Caco-2 (cell line): ENCODE data around the gene UBE2E2. TPM values are rescaled to one million over a fixed set of nuclear protein-coding genes. Genes with fewer than 3 reads are reported as not detected.

Experiments used
- BruUV-seq: library from RNA; stranded (reverse); fragments of 400-500 nt; replicated peaks from 2 replicates; lab custom pipeline; 2021; lab: Mats Ljungman, UMichigan
- CTCF ChIA-PET: fragments of 300-600 bp; sonication (Branson Sonifier 250); formaldehyde crosslinking; loops from one replicate; lab custom pipeline; 2022; ENCODE audit warnings: antibody characterized with exemption; lab: Charles Lee
- POLR2A ChIA-PET: fragments of 300-600 bp; sonication (Branson Sonifier 250); formaldehyde crosslinking; loops from one replicate; lab custom pipeline; 2022; ENCODE audit warnings: antibody characterized with exemption; lab: Charles Lee
- DNase-seq, 2 experiments: peaks; one replicate each; pipeline versions ENCODE4 v3.0.0 to v3.0.0-alpha.2; 2020 to 2022
- H3K27me3 ChIP-seq: replicated peaks from 2 replicates; pipeline ENCODE4 v1.6.0; 2011; ENCODE audit warnings: low read length; ENCODE audit not compliant: control insufficient read depth, insufficient read depth
- H3K36me3 ChIP-seq: 2 replicates; pipeline ENCODE4 v1.5.1; 2011; ENCODE audit warnings: low read length; ENCODE audit not compliant: control insufficient read depth, insufficient read depth
- H3K4me1 ChIP-seq: fragments of 250-450 bp; sonication (Bioruptor Pico); 2 replicates; pipeline ENCODE4 v1.5.1; 2020; ENCODE audit warnings: mild to moderate bottlenecking
- H3K4me3 ChIP-seq: 2 replicates; pipeline ENCODE4 v1.5.1; 2011; ENCODE audit warnings: low read depth, mild to moderate bottlenecking, control low read depth, low read length
- H3K9me3 ChIP-seq: fragments of 250-450 bp; sonication (Bioruptor Pico); 2 replicates; pipeline ENCODE4 v1.5.1; 2020; ENCODE audit warnings: mild to moderate bottlenecking, moderate library complexity
- H3K27ac Mint-ChIP-seq: one replicate; pipeline ENCODE4 v1.8.0; 2022; ENCODE audit warnings: mixed read lengths; ENCODE audit not compliant: unreplicated experiment
- H3K27me3 Mint-ChIP-seq: one replicate; pipeline ENCODE4 v1.8.0; 2022; ENCODE audit warnings: mixed read lengths; ENCODE audit not compliant: insufficient read depth, unreplicated experiment
- H3K36me3 Mint-ChIP-seq: one replicate; pipeline ENCODE4 v1.8.0; 2022; ENCODE audit warnings: mild to moderate bottlenecking, mixed read lengths; ENCODE audit not compliant: insufficient read depth, unreplicated experiment
- H3K4me1 Mint-ChIP-seq: one replicate; pipeline ENCODE4 v1.8.0; 2022; ENCODE audit warnings: low read depth, mixed read lengths; ENCODE audit not compliant: unreplicated experiment
- H3K4me3 Mint-ChIP-seq: one replicate; pipeline ENCODE4 v1.8.0; 2022; ENCODE audit warnings: mild to moderate bottlenecking, moderate library complexity, mixed read lengths; ENCODE audit not compliant: unreplicated experiment
- H3K9me3 Mint-ChIP-seq: one replicate; pipeline ENCODE4 v1.8.0; 2022; ENCODE audit warnings: mixed read lengths; ENCODE audit not compliant: unreplicated experiment
- CTCF ChIP-seq, 2 experiments: fragments of 200-600 bp in 1 of 2; IDR thresholded peaks; 1 replicate in 1 of 2; 2 replicates in 1 of 2; pipeline versions ENCODE4 v1.5.1 to v1.8.0; 2011 to 2022; ENCODE audit warnings: antibody characterized with exemption in 1 of 2, control low read depth in 1 of 2, inconsistent platforms in 1 of 2, low read depth in 1 of 2, low read length in 1 of 2, mild to moderate bottlenecking in 1 of 2, moderate library complexity in 1 of 2; ENCODE audit not compliant: insufficient read depth in 1 of 2, severe bottlenecking in 1 of 2, unreplicated experiment in 1 of 2
- intact Hi-C: fragments of 100-400 bp; cut with micrococcal nuclease; formaldehyde crosslinking; loops from one replicate; pipeline ENCODE4 v1.10.0; 2022; ENCODE audit not compliant: unreplicated experiment
- total RNA-seq: library from RNA; stranded (reverse); gene quantifications from 2 replicates; pipeline ENCODE4 v1.2.3, GENCODE V29; 2022

UBE2E2 gene
- total RNA-seq, 1 experiment from 2014 or later, result 83.8 TPM

- Histone ChIP-seq H3K4me3 (no peak overlapping the region), H3K27me3 (no peaks in the 10 kb centered on the region), H3K9me3 (no peaks in the 10 kb centered on the region), H3K36me3 (no peaks in the 10 kb centered on the region), H3K4me1 (peaks cover 13% of the 10 kb centered on the region)
- no TSS peak for BruUV-seq
- no peaks in the 10 kb centered on the region for H3K9me3 Mint-ChIP-seq
- ChIA-PET CTCF (no interaction called here), POLR2A (no interaction called here)
- no peak overlapping the region for H3K4me3 Mint-ChIP-seq
- peaks cover 11% of the 10 kb centered on the region for H3K36me3 Mint-ChIP-seq
- no peak for DNase-seq
- H3K27ac Mint-ChIP-seq, result no peak overlapping the region
- intact Hi-C loops, result no loop called here
- no peak for TF ChIP-seq CTCF (IDR thresholded peaks at IDR 0.05; ENCODE audit: insufficient read depth in 1 of 2, low read depth in 1 of 2, low read length in 1 of 2, severe bottlenecking in 1 of 2, unreplicated experiment in 1 of 2)
- H3K27me3 Mint-ChIP-seq, result no peaks in the 10 kb centered on the region
- H3K4me1 Mint-ChIP-seq, result peaks cover 8% of the 10 kb centered on the region
Measured at GRCh38 chr3:23199649-23200048, 3.5 kb upstream of the UBE2E2 start.

GRCh38 chr3:23201154-23201838, 1.8 kb upstream of the UBE2E2 start:
- Histone ChIP-seq H3K9me3 (no peaks in the 10 kb centered on the region), H3K36me3 (no peaks in the 10 kb centered on the region), H3K4me3 (no peak overlapping the region), H3K4me1 (peaks cover 15% of the 10 kb centered on the region), H3K27me3 (no peaks in the 10 kb centered on the region)
- Mint-ChIP-seq H3K27ac (no peak overlapping the region), H3K36me3 (peaks cover 11% of the 10 kb centered on the region), H3K4me3 (peak overlapping the region; percentile 87), H3K9me3 (no peaks in the 10 kb centered on the region), H3K27me3 (no peaks in the 10 kb centered on the region), H3K4me1 (peaks cover 8% of the 10 kb centered on the region)
- CTCF ChIA-PET, result no interaction called here
- intact Hi-C loops, result no loop called here
- BruUV-seq, result no TSS peak
- no peak for DNase-seq
- TF ChIP-seq CTCF (IDR thresholded peaks at IDR 0.05; ENCODE audit: insufficient read depth in 1 of 2, low read depth in 1 of 2, low read length in 1 of 2, severe bottlenecking in 1 of 2, unreplicated experiment in 1 of 2), result no peak
- POLR2A ChIA-PET, result no interaction called here

- intact Hi-C loops, result no loop called here
- BruUV-seq, result no TSS peak
- H3K36me3 Mint-ChIP-seq, result peaks cover 11% of the 10 kb centered on the region
- DNase-seq, result no peak
- peak overlapping the region; percentile 78 for H3K27ac Mint-ChIP-seq
- H3K4me3 Mint-ChIP-seq, result peak overlapping the region; percentile 87
- H3K27me3 Mint-ChIP-seq, result no peaks in the 10 kb centered on the region
- peak overlapping the region; percentile 76 for H3K4me3 ChIP-seq
- H3K4me1 Mint-ChIP-seq, result peaks cover 8% of the 10 kb centered on the region
- H3K9me3 Mint-ChIP-seq, result no peaks in the 10 kb centered on the region
- peaks cover 15% of the 10 kb centered on the region for H3K4me1 ChIP-seq
- H3K36me3 ChIP-seq, result no peaks in the 10 kb centered on the region
- no peak for TF ChIP-seq CTCF (IDR thresholded peaks at IDR 0.05; ENCODE audit: insufficient read depth in 1 of 2, low read depth in 1 of 2, low read length in 1 of 2, severe bottlenecking in 1 of 2, unreplicated experiment in 1 of 2)
- no peaks in the 10 kb centered on the region for H3K9me3 ChIP-seq
- ChIA-PET CTCF (interaction anchor here (1.0 kb wide), 1 partner anchor 9 kb away, joined by 3 read pairs; no protein-coding TSS in a partner anchor), POLR2A (no interaction called here)
- no peaks in the 10 kb centered on the region for H3K27me3 ChIP-seq
Measured at GRCh38 chr3:23202203-23202920, 765 bp upstream of the UBE2E2 start.
